Tibial nerve (tissue), 4 donors: ENCODE data around the gene CD300E. TPM values are rescaled to one million over a fixed set of nuclear protein-coding genes. Genes with fewer than 3 reads are reported as not detected.

Experiments
- DNase-seq, 2 donors: peaks; one replicate each; pipeline ENCODE4 v3.0.0-alpha.2; 2019; ENCODE audit warnings: low spot score in 2 of 2
- H3K27ac ChIP-seq, 4 donors: fragments of 200-600 bp; sonication (generic) in 3 of 4; one replicate each; pipeline ENCODE4 v1.5.1; 2017 to 2019; ENCODE audit warnings: mild to moderate bottlenecking in 1 of 4
- H3K27me3 ChIP-seq, 2 donors: fragments of 200-600 bp; sonication (generic) in 1 of 2; one replicate each; pipeline versions ENCODE4 v1.5.1 to v1.6.0; 2017 to 2019
- H3K36me3 ChIP-seq, 3 donors: fragments of 200-600 bp; sonication (generic); one replicate each; pipeline ENCODE4 v1.5.1; 2018 to 2019
- H3K4me1 ChIP-seq, 4 donors: fragments of 200-600 bp; sonication (generic) in 3 of 4; one replicate each; pipeline ENCODE4 v1.5.1; 2017 to 2019
- H3K4me3 ChIP-seq, 4 donors: fragments of 200-600 bp; sonication (generic) in 3 of 4; one replicate each; pipeline ENCODE4 v1.5.1; 2017 to 2019; ENCODE audit warnings: mild to moderate bottlenecking in 1 of 4, moderate library complexity in 1 of 4
- H3K9me3 ChIP-seq, 4 donors: fragments of 200-600 bp; sonication (generic) in 3 of 4; one replicate each; pipeline ENCODE4 v1.5.1; 2017 to 2019
- EP300 ChIP-seq, 2 donors: sonication (generic); formaldehyde crosslinking; IDR thresholded peaks; one replicate each; pipeline ENCODE4 v1.6.1; 2017; ENCODE audit warnings: antibody characterized with exemption in 2 of 2, mild to moderate bottlenecking in 1 of 2
- POLR2A ChIP-seq, 2 donors: fragments of 450-650 bp; IDR thresholded peaks; one replicate each; pipeline ENCODE4 v1.6.1; 2017; ENCODE audit warnings: antibody characterized with exemption in 2 of 2, mild to moderate bottlenecking in 2 of 2, moderate library complexity in 2 of 2
- WGBS, 2 donors: methylation state at CpG; one replicate each; pipeline ENCODE4 v1.1.5; 2018; 5-methylcytosine and 5-hydroxymethylcytosine counted together
- total RNA-seq, 4 donors: library from RNA; depleted of rRNA; stranded (reverse); fragments of >200 nt; gene quantifications; one replicate each; pipeline ENCODE4 v1.1.0, GENCODE V29; 2016
- TF ChIP-seq, protein P1 (sequence below), 5 experiments: fragments of 200-600 bp in 3 of 5; fragments of 450-650 bp in 2 of 5; sonication (generic) in 3 of 5; IDR thresholded peaks; one replicate each; pipeline ENCODE4 v1.5.1; 2016 to 2019; ENCODE audit warnings: antibody characterized with exemption in 5 of 5, mild to moderate bottlenecking in 3 of 5, moderate library complexity in 2 of 5

Gene CD300E
- total RNA-seq, 4 donors from 2014 or later = under 0.01 to 1.8 (median 0.51) TPM

DNA sequence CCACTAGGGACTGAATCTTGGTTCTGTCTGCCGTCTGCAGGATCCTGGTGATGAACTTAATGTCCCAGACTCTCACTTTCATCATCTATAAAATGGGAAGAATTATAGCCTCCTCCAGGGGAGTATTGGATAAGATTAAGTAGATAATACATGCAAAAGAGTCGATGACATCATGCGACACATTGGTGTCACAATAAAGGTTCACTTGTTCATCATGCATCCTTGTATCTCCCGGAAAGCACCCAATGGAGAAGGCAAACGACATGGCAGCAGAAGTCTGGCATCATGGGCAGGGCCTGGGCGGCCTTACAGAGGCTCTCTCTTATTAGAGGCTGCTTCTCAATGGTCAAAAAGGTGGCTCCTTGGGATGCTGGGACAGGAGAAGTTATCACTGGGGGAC lies 35.1 kb upstream of the CD300E start:
- H3K4me1 ChIP-seq = no peaks in the 10 kb centered on the region
- TF ChIP-seq, protein P1, sequence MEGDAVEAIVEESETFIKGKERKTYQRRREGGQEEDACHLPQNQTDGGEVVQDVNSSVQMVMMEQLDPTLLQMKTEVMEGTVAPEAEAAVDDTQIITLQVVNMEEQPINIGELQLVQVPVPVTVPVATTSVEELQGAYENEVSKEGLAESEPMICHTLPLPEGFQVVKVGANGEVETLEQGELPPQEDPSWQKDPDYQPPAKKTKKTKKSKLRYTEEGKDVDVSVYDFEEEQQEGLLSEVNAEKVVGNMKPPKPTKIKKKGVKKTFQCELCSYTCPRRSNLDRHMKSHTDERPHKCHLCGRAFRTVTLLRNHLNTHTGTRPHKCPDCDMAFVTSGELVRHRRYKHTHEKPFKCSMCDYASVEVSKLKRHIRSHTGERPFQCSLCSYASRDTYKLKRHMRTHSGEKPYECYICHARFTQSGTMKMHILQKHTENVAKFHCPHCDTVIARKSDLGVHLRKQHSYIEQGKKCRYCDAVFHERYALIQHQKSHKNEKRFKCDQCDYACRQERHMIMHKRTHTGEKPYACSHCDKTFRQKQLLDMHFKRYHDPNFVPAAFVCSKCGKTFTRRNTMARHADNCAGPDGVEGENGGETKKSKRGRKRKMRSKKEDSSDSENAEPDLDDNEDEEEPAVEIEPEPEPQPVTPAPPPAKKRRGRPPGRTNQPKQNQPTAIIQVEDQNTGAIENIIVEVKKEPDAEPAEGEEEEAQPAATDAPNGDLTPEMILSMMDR (IDR thresholded peaks at IDR 0.05) = no peak
- TF ChIP-seq EP300 (IDR thresholded peaks at IDR 0.05) = no peak
- no peak for TF ChIP-seq POLR2A (IDR thresholded peaks at IDR 0.05)
- H3K36me3 ChIP-seq = no peaks in the 10 kb centered on the region
- no peaks in the 10 kb centered on the region for H3K9me3 ChIP-seq
- H3K27me3 ChIP-seq = peaks cover 0 to 11% of the 10 kb centered on the region in 2 donors
- 74 to 77% methylated on average over 6 of the region's 6 CpGs for WGBS, 2 donors
- no peak overlapping the region for H3K27ac ChIP-seq
- no peak overlapping the region for H3K4me3 ChIP-seq
- no peak for DNase-seq

DNA sequence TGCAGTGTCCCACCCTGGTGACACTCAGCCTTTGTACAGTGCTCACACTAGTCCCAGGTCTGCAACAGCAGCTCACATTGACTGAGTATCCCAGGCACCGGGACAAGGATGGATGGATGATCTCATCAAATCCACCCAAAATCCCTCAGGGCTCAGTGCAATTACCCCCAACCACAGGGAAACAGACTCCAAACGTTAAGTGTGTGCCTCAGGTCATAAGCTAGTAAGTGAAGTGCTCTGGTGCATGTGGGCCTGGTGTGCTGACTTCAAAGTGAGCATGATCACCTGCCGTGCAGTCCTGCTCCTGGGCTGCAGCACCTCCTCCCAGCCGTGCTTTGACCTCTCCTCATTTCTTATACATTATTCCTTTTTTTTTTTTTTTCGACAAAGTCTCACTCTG lies 31.2 kb upstream of the CD300E start:
- no peaks in the 10 kb centered on the region for H3K9me3 ChIP-seq
- WGBS, 2 donors = 33 to 47% methylated on average over 5 of the region's 5 CpGs
- no peak overlapping the region for H3K27ac ChIP-seq
- no peak for DNase-seq
- TF ChIP-seq, protein P1 (IDR thresholded peaks at IDR 0.05) = no peak
- TF ChIP-seq EP300 (IDR thresholded peaks at IDR 0.05) (no peak), POLR2A (IDR thresholded peaks at IDR 0.05) (no peak)
- H3K27me3 ChIP-seq = peaks cover 0 to 19% of the 10 kb centered on the region in 2 donors
- H3K4me1 ChIP-seq = no peaks in the 10 kb centered on the region
- H3K36me3 ChIP-seq = no peaks in the 10 kb centered on the region
- H3K4me3 ChIP-seq = no peak overlapping the region

DNA sequence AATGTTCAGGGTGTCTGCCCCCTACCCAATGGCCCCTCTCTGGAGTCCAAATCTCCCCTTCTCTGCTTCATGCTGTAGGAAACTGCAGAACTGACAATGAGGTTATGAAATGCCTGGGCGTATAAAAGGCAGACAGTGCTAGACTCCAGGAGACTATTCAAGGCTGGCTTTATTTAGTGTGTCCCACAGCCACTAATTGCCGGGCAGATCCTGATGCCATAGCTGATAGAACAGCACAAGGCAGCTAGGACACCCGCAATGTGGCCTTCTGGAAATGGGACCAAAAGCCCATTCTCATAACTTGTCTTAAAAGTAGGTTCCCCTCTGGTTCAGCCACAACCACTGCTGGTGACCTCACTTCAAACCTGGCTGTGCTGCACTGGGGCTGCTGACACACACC lies 28.5 kb upstream of the CD300E start:
- TF ChIP-seq EP300 (IDR thresholded peaks at IDR 0.05) (no peak), POLR2A (IDR thresholded peaks at IDR 0.05) (no peak)
- TF ChIP-seq, protein P1 (IDR thresholded peaks at IDR 0.05) = no peak
- DNase-seq = no peak
- no peaks in the 10 kb centered on the region for H3K4me1 ChIP-seq
- peaks cover 0 to 26% of the 10 kb centered on the region in 2 donors for H3K27me3 ChIP-seq
- no peaks in the 10 kb centered on the region for H3K36me3 ChIP-seq
- no peak overlapping the region for H3K4me3 ChIP-seq
- WGBS, 2 donors = 75 to 79% methylated on average over 3 of the region's 3 CpGs
- no peak overlapping the region for H3K27ac ChIP-seq
- H3K9me3 ChIP-seq = no peaks in the 10 kb centered on the region

DNA sequence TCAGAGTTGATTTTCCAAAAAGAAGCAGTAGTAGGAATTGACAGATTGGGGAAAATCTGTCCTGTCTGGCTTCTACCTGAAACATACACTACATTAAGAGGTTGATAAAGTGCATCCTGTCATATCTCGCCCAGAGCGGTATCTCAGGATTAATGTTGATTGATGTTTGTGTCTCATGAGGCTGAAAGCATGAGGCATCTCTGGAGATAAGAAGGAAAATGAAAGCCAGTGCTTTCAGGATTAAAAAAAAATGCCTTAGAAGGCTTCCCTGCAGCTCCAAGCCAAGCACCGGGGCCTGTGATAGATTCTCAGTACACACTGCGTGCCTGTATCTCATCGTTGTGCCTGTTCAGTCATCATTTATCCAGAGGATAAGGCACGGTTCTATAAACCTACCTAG lies 26.4 kb upstream of the CD300E start:
- Histone ChIP-seq H3K27ac (no peak overlapping the region), H3K36me3 (no peaks in the 10 kb centered on the region), H3K4me1 (no peaks in the 10 kb centered on the region), H3K9me3 (no peaks in the 10 kb centered on the region), H3K27me3 (peaks cover 0 to 26% of the 10 kb centered on the region in 2 donors), H3K4me3 (no peak overlapping the region)
- TF ChIP-seq EP300 (IDR thresholded peaks at IDR 0.05) (no peak), POLR2A (IDR thresholded peaks at IDR 0.05) (no peak)
- TF ChIP-seq, protein P1 (IDR thresholded peaks at IDR 0.05) = no peak
- 73 to 81% methylated on average over 6 of the region's 6 CpGs for WGBS, 2 donors
- no peak for DNase-seq

DNA sequence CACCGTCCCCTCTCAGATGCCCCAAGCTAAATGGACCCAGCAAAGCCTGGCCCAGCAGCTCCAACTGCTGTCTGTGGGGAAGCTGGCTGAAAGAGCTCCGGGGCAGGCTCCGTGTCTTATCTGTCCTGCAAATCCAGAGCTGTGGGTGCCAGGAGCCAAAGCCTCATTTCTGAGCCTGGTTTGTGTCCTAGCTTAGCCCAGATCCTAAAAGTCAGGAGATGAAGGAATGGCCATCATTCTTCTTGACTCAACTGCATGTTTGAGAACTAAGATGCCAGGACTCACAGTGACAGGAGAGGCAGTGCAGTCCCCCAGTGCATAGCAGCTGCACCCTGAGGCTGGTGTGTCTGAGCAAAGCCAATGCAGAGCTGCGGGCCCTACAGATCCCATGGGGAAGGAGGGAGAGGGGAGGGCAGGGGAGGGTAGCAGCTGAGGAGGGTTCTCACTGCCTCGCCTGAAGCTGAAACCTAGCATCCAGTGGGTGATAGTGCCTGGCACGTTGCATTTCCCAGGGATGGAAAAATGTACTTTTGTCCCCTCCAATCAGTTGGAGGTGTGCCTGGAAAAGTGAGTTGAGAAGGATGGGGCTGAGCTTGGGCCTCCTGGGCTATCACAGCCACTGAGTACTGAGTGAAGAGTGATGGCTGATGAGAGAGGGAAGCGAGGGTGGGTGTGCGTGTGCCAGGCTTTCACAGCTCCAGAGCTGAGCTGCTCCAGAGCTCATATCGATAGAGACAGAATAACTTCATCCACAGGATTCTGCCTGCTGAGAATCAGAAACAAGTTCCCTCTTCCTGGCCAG lies 24.5 kb upstream of the CD300E start:
- H3K27me3 ChIP-seq = peaks cover 0 to 24% of the 10 kb centered on the region in 2 donors
- no peaks in the 10 kb centered on the region for H3K4me1 ChIP-seq
- TF ChIP-seq, protein P1 (IDR thresholded peaks at IDR 0.05) = no peak
- TF ChIP-seq EP300 (IDR thresholded peaks at IDR 0.05) = no peak
- TF ChIP-seq POLR2A (IDR thresholded peaks at IDR 0.05) = no peak
- no peaks in the 10 kb centered on the region for H3K9me3 ChIP-seq
- no peak overlapping the region for H3K4me3 ChIP-seq
- no peaks in the 10 kb centered on the region for H3K36me3 ChIP-seq
- WGBS, 2 donors = 66 to 68% methylated on average over 9 of the region's 9 CpGs
- H3K27ac ChIP-seq = no peak overlapping the region
- no peak for DNase-seq
